ENCODE data around the gene AGMAT. TPM values are rescaled to one million over a fixed set of nuclear protein-coding genes. Genes with fewer than 3 reads are reported as not detected.
A peak's percentile ranks its signal among the peaks of the same experiment; 100 is the strongest.

AGMAT gene
- total and polyA plus RNA-seq, 2 of the 13 experiments (the other 11 are each of a cell fraction or from before 2014, with no cell fraction given): 59.1 to 174 TPM

- TF ChIP-seq ZNF407 (CRISPR knock-in tag; IDR thresholded peaks at IDR 0.05; ENCODE audit: not compliant biosample characterization): peak; percentile 92
- no peak for TF ChIP-seq XBP1 (CRISPR knock-in tag; IDR thresholded peaks at IDR 0.05)
- peak; percentile 53 for TF ChIP-seq ELF1 (CRISPR knock-in tag; IDR thresholded peaks at IDR 0.05)
- no peak; the same call in 1 of the 2 replicates for TF ChIP-seq YEATS4 (CRISPR knock-in tag; IDR thresholded peaks at IDR 0.05; ENCODE audit: borderline replicate concordance)
- TF ChIP-seq SALL2 (CRISPR knock-in tag; IDR thresholded peaks at IDR 0.05): peak; percentile 62
- TF ChIP-seq GPN1 (CRISPR knock-in tag; IDR thresholded peaks at IDR 0.05; ENCODE audit: borderline replicate concordance): 0 out of 2 replicates have a peak, but pooled peaks have one; percentile 28
- TF ChIP-seq BRCA1 (CRISPR knock-in tag; IDR thresholded peaks at IDR 0.05): 0 out of 2 replicates have a peak, but pooled peaks have one; percentile 30
- no peak for TF ChIP-seq ZNF207 (IDR thresholded peaks at IDR 0.05; ENCODE audit: borderline replicate concordance)
- no peak for TF ChIP-seq ZNF432 (CRISPR knock-in tag; IDR thresholded peaks at IDR 0.05; ENCODE audit: borderline replicate concordance)
- TF ChIP-seq FOXK1 (CRISPR knock-in tag; IDR thresholded peaks at IDR 0.05; ENCODE audit: borderline replicate concordance, low read depth): peak; percentile 74; the same call in 1 of the 2 replicates
- no peak for TF ChIP-seq ARID3A (IDR thresholded peaks at IDR 0.05; ENCODE audit: low read depth, low read length)
- peak; percentile 16; the same call in 1 of the 2 replicates for TF ChIP-seq ZMYM3 (CRISPR knock-in tag; IDR thresholded peaks at IDR 0.05)
- TF ChIP-seq ZFX (CRISPR knock-in tag; IDR thresholded peaks at IDR 0.05; ENCODE audit: low read depth): peak; percentile 56; the same call in 1 of the 2 replicates
Measured at GRCh38 chr1:15603050-15603965, 18.5 kb upstream of the AGMAT start (continued).
